Prostate gland (tissue), 2 donors: ENCODE results near the gene SGSH.

Source experiments
- POLR2A ChIP-seq: fragments of 450-650 bp; IDR thresholded peaks from one replicate; pipeline ENCODE4 v1.6.1; 2016; ENCODE audit warnings: antibody characterized with exemption, mild to moderate bottlenecking
- POLR2AphosphoS5 ChIP-seq: sonication (generic); formaldehyde crosslinking; IDR thresholded peaks from one replicate; pipeline ENCODE4 v1.6.1; 2017; ENCODE audit warnings: antibody characterized with exemption
- TF ChIP-seq, protein P1 (sequence below), 4 experiments: fragments of 200-600 bp in 2 of 4; fragments of 450-650 bp in 2 of 4; sonication (generic) in 2 of 4; IDR thresholded peaks; 1 replicate in 3 of 4; 2 replicates in 1 of 4; pipeline ENCODE4 v1.5.1; 2016 to 2019; ENCODE audit warnings: antibody characterized with exemption in 4 of 4, mild to moderate bottlenecking in 2 of 4, moderate library complexity in 2 of 4

DNA sequence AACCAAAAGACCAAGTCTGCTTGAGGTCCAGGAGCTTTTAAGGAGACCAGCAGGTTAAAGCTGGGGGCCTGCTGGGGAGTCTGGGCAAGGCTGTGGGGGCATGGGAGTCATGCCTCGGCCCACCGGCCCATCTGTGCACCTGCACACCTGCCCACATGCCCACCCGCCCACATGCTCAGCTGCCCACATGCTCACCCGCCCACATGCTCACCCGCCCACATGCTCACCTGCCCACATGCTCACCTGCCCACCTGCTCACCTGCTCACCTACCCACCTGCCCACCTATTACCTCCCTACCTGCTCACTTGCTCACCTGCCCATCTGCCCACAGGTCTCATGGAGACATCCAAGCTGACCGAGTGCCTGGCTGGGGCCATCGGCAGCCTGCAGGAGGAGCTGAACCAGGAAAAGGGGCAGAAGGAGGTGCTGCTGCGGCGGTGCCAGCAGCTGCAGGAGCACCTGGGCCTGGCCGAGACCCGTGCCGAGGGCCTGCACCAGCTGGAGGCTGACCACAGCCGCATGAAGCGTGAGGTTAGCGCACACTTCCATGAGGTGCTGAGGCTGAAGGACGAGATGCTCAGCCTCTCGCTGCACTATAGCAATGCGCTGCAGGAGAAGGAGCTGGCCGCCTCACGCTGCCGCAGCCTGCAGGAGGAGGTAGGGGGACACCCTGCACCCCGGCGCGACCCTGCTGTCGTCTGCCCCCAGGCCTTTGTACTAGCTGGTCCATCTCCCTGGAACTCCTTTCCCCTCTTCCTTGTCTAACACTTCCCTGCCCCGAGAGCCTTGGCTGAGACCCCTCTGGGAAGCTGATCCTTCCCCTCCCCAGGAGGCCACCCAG lies 36.3 kb downstream of the SGSH start:
- TF ChIP-seq, protein P1, sequence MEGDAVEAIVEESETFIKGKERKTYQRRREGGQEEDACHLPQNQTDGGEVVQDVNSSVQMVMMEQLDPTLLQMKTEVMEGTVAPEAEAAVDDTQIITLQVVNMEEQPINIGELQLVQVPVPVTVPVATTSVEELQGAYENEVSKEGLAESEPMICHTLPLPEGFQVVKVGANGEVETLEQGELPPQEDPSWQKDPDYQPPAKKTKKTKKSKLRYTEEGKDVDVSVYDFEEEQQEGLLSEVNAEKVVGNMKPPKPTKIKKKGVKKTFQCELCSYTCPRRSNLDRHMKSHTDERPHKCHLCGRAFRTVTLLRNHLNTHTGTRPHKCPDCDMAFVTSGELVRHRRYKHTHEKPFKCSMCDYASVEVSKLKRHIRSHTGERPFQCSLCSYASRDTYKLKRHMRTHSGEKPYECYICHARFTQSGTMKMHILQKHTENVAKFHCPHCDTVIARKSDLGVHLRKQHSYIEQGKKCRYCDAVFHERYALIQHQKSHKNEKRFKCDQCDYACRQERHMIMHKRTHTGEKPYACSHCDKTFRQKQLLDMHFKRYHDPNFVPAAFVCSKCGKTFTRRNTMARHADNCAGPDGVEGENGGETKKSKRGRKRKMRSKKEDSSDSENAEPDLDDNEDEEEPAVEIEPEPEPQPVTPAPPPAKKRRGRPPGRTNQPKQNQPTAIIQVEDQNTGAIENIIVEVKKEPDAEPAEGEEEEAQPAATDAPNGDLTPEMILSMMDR (IDR thresholded peaks at IDR 0.05), result no peak
- TF ChIP-seq POLR2A, result no peak
- TF ChIP-seq POLR2AphosphoS5, result no peak
